ENCODE results near the gene KLHDC2.
"Not testable (repeated sequence)": the region's sequence is repeated elsewhere in the genome, so short reads cannot be mapped to it uniquely, and the experiment has no call there.

Gene KLHDC2, protein sequence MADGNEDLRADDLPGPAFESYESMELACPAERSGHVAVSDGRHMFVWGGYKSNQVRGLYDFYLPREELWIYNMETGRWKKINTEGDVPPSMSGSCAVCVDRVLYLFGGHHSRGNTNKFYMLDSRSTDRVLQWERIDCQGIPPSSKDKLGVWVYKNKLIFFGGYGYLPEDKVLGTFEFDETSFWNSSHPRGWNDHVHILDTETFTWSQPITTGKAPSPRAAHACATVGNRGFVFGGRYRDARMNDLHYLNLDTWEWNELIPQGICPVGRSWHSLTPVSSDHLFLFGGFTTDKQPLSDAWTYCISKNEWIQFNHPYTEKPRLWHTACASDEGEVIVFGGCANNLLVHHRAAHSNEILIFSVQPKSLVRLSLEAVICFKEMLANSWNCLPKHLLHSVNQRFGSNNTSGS

GRCh38 chr14:49767571-49768300, at the start of gene KLHDC2:
Gene KLHDC2 (plus strand): TSS chr14:49768153. CDS start chr14:49768469, 316 bp downstream.
- peak; percentile 69 to 87 (median 77) for DNase-seq

GRCh38 chr14:49720744-49721143, 47.2 kb upstream of the KLHDC2 start:
- DNase-seq = no peak

- DNase-seq = not testable (repeated sequence)
Observed at GRCh38 chr14:49721733-49722435, 46.1 kb upstream of the KLHDC2 start.

- DNase-seq = no peak
Observed at GRCh38 chr14:49727171-49727570, 40.8 kb upstream of the KLHDC2 start.

DNA sequence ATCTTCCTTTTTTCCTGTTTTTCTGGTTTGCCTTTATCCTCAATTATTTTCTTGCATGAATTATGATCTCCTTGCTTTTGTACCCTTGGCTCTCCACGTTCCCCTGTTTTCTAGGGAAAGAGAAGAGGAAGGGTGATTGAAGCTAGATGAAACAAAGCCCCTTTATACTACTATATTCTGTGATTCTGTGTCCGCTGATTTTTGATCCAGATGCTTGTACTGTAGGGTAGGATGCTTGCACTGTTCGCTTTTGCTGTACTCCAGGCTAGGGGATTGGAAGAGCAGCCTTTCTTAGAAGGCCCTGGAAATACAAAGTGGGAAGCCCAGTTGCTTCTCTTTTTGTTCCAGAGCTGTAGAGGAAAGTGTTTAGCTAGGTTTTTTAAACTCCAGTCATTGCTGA, 35.1 kb upstream of the KLHDC2 start:
- DNase-seq = no peak

DNA sequence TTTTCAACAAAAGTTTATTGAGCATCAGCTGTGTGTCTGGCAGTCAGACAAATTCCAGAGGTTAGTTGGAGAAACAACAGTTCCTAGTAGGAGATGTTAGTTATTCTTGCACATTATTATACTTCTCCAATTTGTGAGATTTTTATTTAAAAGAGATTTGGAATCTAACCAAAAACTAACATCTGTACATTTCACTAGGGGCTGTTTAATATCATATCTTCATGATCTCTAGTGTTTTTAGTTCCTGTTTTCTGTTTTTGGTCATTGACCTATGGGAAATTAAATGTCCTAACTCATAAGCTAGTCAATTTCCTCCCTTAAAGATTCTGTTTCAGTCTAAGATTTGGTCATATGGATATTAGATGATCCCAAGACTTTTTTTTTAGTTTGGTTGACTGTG, 34.1 kb upstream of the KLHDC2 start:
- no peak for DNase-seq

- DNase-seq = not testable (repeated sequence)
Observed at GRCh38 chr14:49735669-49736068, 32.3 kb upstream of the KLHDC2 start.

DNA sequence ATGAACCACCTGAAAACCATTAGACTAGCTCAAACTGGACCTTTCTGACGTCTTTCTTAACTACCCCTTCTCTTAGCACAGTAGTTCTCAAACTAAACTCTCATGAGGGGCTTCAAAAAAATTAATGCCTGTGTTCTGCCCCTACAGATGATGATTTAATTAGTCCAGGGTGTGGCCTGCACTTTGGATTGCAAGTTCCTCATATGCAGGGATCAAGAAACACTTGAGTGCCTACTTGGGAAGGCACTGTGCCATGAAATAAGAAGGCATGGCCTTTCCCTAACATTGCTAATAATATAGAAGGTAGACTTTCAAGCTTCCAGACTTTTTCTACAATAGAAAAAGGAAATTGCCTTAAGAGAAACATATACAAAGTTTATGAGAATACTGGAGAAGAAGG, 22.8 kb upstream of the KLHDC2 start:
- DNase-seq = no peak

- not testable (repeated sequence) for DNase-seq
Observed at GRCh38 chr14:49746476-49746875, 21.5 kb upstream of the KLHDC2 start.

- DNase-seq = no peak
Observed at GRCh38 chr14:49754570-49755097, 13.3 kb upstream of the KLHDC2 start.

- no peak for DNase-seq
Observed at GRCh38 chr14:49755378-49755777, 12.6 kb upstream of the KLHDC2 start.

GRCh38 chr14:49761839-49762551, 6.0 kb upstream of the KLHDC2 start:
- DNase-seq = no peak

DNA sequence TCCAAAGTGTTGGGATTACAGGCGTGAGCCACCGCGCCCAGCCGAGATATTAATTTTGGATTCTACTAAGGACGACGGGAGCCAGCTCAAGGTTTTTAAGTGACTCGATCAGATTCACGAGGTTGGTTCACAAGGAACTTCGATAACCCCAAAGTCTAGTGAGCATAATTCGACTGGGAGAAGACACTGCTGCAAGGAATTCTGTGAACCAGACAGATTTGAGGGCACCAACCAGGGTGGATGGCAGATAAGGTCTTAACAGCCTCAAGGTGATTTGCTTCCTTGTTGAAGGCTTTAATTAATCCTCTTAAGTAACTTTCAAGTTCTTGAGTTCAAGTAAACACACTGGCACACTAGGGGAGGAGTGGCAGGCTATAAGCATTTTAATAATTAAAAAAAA, 1.1 kb upstream of the KLHDC2 start:
- DNase-seq = no peak

GRCh38 chr14:49767270-49767570, 733 bp upstream of the KLHDC2 start:
- DNase-seq = no peak

GRCh38 chr14:49768301-49769121, 558 bp downstream of the KLHDC2 start:
- DNase-seq = peak; percentile 30 to 47 (median 38)

DNA sequence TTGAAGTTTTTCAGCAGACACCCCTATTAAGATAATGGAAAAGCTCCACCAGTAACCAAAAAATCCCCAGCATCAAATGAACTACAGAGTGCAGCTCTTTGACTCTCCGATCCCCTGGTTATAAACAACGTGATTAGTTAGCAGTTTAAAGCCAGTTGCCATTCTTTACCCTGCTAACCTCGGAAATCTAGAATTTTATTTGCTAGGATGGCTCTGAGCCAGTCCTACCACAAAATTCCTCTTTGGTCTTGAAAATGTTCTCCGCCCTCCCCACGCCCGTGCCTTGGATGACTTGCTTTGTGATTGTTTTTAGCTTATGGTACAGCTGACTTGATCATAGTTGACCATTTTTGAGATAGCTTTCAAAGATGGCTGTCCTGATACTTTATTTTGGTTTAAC, 1.2 kb downstream of the KLHDC2 start:
- DNase-seq = no peak

DNA sequence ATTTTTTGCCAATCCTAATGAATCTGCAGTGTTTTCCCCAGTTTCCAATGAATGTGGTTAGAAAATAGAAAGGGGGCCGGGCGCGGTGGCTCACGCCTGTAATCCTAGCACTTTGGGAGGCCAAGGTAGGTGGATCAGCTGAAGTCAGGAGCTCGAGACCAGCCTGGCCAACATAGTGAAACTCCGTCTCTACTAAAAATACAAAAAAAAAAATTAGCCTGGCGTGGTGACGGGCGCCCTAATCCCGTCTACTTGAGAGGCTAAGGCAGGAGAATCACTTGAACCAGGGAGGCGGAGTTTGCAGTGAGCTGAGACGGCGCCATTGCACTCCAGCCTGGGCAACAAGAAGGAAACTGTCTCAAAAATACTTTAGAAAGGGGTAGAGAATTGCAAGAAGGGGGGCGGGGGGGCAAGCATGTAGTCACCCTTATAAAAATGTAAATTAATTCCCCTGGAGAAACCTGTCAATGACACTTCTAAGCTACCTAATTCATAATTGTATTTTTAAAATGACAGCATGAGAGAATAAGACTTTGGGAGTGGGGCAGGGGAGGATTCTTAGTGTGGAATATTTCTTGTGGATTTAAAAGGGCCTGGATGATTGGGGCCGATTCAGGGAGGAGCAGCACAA, 1.7 kb downstream of the KLHDC2 start:
- DNase-seq = no peak

GRCh38 chr14:49770212-49770817, 2.4 kb downstream of the KLHDC2 start:
- DNase-seq = no peak

DNA sequence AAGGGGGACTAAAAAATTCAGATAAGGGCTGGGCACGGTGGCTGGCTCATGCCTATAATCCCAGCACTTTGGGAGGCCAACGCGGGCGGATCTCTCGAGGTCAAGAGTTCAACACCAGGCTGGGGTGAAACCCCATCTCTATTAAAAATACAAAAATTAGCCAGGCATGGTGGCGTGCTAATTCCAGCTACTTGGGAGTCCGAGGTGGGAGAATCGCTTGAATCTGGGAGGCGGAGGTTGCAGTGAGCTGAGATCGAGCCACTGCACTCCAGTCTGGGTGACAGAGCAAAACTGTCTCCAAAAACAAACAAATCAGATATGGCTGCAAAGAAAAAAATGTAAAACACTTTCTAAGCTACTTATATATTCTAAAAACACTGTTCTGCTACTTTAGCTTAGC, 3.7 kb downstream of the KLHDC2 start:
- DNase-seq = not testable (repeated sequence)

GRCh38 chr14:49774106-49774505, 6.2 kb downstream of the KLHDC2 start:
- DNase-seq = no peak

- DNase-seq = no peak
Observed at GRCh38 chr14:49778421-49778820, 10.5 kb downstream of the KLHDC2 start.

Data from activated naive CD4-positive, alpha-beta T cell (primary cell).